Measurements from ENCODE around the gene HIP1.
"Not testable (repeated sequence)": the region's sequence is repeated elsewhere in the genome, so short reads cannot be mapped to it uniquely, and the experiment has no call there.

HIP1 gene

GRCh38 chr7:75485979-75486643 lies 252.6 kb downstream of the HIP1 start, which contains the start of gene POM121C:
TSS of gene POM121C (minus strand) at chr7:75486299. CDS start at chr7:75441496, 44,803 bp downstream.
- peak; percentile 100 for ATAC-seq

DNA sequence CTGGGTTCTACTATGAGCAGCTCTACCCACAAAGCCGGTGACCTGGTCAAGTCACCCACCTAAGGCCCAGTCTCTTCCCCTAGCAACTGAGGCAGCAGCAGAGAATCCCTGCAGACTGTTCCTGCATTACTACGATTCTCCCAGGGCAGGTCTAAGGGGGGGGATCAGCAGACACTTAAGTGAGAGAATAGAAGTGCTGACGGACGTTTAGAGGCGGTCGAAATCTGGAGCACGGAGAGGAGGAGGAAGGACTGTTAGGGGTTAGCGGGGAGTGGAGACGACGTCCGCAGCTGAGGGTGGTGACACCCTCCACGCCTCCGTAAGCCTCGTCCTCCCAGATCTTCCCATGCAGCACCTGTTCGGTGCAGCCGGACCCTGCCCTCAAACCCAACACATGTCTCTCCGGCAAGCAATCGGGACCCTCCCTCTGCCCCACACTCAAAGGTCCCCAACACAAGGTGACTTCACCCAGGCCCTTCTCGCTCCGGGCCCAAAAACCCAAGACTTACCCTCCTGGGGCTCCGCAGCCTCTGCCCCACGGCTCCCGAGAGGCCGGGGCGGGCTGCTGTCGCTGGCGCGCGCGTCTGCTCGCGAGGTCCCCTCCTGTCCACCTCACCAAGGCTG lies 253.3 kb downstream of the HIP1 start:
- not testable (repeated sequence) for ATAC-seq
